KOPT-K1 (cell line): ENCODE data around the gene ZNF234.
"Not testable (repeated sequence)": the region's sequence is repeated elsewhere in the genome, so short reads cannot be mapped to it uniquely, and the experiment has no call there.

Experiments
- H3K27ac ChIP-seq: fragments of 200-600 bp; sonication (generic); 2 replicates; pipeline ENCODE4 v1.5.1; 2016; ENCODE audit warnings: antibody characterized with exemption, mild to moderate bottlenecking, low read depth, low read length; ENCODE audit not compliant: poor library complexity, severe bottlenecking
- H3K36me3 ChIP-seq: fragments of 200-600 bp; sonication (generic); 2 replicates; pipeline ENCODE4 v1.5.1; 2017; ENCODE audit warnings: antibody characterized with exemption, mild to moderate bottlenecking, low read length, moderate library complexity; ENCODE audit not compliant: insufficient read depth
- H3K9me3 ChIP-seq: fragments of 200-600 bp; sonication (generic); 2 replicates; pipeline ENCODE4 v1.5.1; 2017; ENCODE audit warnings: antibody characterized with exemption, low read length, mild to moderate bottlenecking; ENCODE audit not compliant: insufficient read depth, poor library complexity, severe bottlenecking

ZNF234 gene

DNA sequence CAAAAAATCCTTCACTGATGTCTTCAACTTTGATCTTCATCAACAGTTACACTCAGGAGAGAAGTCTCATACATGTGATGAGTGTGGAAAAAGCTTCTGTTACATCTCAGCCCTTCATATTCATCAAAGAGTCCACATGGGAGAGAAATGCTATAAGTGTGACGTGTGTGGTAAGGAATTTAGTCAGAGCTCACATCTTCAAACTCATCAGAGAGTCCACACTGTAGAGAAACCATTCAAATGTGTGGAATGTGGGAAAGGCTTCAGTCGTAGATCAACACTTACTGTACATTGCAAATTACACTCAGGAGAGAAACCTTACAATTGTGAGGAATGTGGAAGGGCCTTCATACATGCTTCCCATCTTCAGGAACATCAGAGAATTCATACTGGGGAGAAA, 15.1 kb downstream of the ZNF234 start:
- peaks cover 72% of the 10 kb centered on the region for H3K36me3 ChIP-seq
- H3K9me3 ChIP-seq, result peaks cover 56% of the 10 kb centered on the region
- H3K27ac ChIP-seq, result no peak overlapping the region

DNA sequence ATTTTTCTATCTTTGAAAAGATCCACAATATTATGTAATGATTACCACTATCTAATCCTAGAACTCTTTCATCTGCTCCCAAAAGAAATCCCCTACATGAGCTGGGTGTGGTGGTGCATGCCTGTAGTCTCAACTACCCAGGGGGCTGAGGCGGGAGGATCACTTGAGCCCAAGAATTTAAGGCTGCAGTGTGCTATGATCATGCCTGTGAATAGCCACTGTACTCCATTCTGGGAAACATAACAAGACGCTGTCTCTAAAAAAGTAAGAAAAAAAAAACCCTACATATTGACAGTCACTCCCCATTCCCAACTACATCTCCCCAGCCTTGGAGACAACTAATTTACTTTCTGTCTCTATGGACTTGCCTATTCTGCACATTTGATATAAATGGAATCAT, 22.4 kb downstream of the ZNF234 start:
- no peak overlapping the region for H3K27ac ChIP-seq
- H3K9me3 ChIP-seq, result peaks cover 6% of the 10 kb centered on the region
- peaks cover 25% of the 10 kb centered on the region for H3K36me3 ChIP-seq

DNA sequence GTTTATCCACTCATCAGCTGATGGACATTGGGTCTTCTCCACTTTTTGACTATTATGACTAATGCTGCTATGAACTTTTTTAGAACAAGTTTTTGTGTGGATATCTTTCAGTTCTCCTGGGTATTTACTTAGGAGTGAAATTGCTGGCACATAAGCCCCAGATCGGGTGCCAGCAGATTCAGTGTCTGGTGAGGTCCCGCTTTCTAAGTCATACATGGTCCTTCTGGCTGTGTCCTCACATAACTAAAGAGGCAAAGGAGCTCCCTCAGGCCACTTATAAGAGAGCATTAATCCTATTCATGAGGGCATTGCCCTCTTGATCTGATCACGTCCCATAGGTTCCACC, 22.9 kb downstream of the ZNF234 start:
- peaks cover 29% of the 10 kb centered on the region for H3K36me3 ChIP-seq
- H3K27ac ChIP-seq, result peak overlapping the region; percentile 75
- H3K9me3 ChIP-seq, result peaks cover 1% of the 10 kb centered on the region

DNA sequence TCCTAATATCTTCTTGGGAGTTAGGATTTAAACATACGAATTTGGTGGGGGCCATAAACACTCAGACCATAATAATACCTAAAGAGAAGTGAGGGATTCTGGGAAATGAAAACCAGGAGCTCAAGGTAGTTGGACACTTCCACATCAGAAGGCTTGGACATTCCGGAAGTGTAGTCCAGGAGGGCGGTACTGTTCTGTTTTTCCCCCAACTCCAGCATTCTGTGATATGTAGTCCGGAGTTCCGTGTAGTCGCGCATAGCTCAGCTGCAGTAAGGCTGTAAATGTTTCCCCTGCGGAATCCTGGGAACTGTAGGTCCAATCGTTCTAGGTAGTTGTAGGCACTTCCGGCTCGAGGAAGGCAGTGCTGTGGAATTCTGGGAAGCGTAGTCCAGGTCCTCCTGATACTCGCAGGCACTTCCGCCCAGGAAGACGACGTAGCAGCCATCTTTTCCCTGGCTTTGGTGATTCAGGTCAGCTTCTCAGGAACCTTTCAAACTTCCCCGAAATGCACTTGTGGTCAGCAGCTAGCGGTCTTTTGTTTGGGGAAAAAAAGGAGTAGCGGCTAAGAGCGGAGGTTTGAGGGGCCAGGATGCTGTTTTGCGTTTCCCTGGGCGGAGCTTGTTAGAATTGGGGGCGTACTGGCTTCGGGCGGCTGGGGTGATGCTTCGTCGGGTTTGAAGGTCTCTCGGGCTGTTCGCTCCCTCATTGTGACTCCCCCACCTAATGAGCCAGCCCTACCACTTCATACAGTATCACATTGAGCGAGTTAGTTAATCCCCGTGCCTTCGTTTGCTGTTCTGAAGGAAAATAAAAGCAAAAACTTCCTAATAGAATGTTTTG, 23.5 kb downstream of the ZNF234 start, which contains the start of gene ZNF226:
ZNF226 (plus strand) TSS at position 428 of the 840 bp plus-strand sequence. CDS start 4,981 bp downstream, outside the sequence.
- H3K36me3 ChIP-seq, result peaks cover 35% of the 10 kb centered on the region
- peak within 1 kb of the TSS; percentile 75 for H3K27ac ChIP-seq
- H3K9me3 ChIP-seq, result no peaks in the 10 kb centered on the region

DNA sequence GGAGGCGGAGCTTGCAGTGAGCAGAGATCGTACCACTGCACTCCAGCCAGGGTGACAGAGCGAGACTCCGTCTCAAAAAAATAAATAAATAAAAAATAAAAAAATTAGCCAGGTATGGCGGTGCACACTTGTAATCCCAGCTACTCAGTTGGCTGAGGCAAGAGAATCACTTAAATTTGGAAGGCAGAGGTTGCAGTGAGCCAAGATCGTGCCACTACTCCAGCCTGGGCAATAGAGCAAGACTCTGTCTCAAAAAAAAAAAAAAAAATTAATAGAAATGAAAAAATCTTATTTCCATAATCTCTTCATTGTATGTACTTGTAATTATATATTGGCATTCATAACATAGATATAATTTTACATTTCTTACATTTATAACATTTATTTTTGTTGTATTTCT, 29.3 kb downstream of the ZNF234 start:
- Histone ChIP-seq H3K9me3 (peaks cover 40% of the 10 kb centered on the region), H3K36me3 (peaks cover 87% of the 10 kb centered on the region)

DNA sequence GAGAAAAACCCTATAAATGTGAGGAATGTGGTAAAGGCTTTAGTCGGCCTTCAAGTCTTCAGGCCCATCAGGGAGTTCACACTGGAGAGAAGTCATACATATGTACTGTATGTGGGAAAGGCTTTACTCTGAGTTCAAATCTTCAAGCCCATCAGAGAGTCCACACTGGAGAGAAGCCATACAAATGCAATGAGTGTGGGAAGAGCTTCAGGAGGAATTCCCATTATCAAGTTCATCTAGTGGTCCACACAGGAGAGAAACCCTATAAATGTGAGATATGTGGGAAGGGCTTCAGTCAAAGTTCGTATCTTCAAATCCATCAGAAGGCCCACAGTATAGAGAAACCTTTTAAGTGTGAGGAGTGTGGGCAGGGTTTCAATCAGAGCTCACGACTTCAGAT, 35.2 kb downstream of the ZNF234 start:
- Histone ChIP-seq H3K27ac (no peak overlapping the region), H3K36me3 (peaks cover 62% of the 10 kb centered on the region), H3K9me3 (peaks cover 73% of the 10 kb centered on the region)

More for the DNA sequence above, 29.3 kb downstream of the ZNF234 start:
- not testable (repeated sequence) for H3K27ac ChIP-seq

DNA sequence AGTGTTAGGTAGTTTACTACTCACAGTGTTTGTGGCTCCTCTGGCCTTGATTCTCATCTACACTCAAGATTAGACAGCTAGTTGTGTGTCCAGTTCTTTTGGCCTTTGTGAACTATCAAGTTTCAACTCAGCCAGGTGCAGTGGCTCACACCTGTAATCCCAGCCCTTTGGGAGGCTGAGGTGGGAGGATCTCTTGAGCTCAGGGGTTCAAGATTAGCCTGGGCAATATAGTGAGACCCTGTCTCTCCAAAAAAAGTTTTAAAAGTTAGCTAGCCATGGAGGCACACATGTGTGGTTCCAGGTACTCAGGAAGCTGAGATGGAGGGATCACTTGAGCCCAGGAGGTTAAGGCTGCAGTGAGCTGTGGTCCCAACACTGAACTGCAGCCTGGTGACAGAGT, 39.6 kb downstream of the ZNF234 start:
- Histone ChIP-seq H3K36me3 (peaks cover 18% of the 10 kb centered on the region), H3K27ac (no peak overlapping the region), H3K9me3 (peaks cover 36% of the 10 kb centered on the region)

DNA sequence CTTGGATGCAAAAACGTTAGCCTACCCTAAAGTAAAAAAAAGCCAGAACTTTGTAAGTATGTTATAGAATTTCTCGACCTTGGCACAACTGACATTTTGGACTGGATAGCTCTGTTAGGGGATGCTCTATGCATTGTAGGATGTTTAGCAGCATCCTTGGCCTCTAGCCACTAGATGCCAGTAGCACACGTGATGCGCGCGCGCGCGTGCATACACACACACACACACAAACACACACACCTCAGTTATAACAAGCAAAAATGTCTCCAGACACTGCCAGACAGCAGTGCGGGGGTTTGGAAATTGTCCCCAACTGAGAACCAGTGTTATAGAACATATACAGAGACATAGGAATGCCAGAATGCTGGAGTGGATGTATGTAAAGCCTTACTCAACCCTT, 40.8 kb downstream of the ZNF234 start:
- Histone ChIP-seq H3K27ac (no peak overlapping the region), H3K9me3 (peaks cover 24% of the 10 kb centered on the region), H3K36me3 (peaks cover 6% of the 10 kb centered on the region)

DNA sequence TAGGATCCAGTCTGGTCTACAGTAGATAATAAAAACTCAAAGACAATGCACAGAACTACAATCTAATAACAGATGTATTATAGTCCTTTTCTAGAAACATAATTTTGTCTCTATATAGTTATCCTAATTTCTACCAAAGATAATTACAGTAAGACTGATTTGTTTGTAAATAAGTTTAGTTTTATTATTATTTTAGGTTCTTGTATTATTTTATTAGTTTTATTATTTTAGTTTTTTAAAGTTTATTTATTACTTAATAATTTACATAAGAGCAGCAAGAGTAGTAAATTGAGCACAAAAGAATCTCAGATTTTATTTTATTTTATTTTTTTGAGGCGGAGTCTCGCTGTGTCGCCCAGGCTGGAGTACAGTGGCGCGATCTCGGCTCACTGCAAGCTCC, 48.7 kb downstream of the ZNF234 start:
- H3K27ac ChIP-seq, result no peak overlapping the region
- H3K36me3 ChIP-seq, result no peaks in the 10 kb centered on the region
- H3K9me3 ChIP-seq, result no peaks in the 10 kb centered on the region

DNA sequence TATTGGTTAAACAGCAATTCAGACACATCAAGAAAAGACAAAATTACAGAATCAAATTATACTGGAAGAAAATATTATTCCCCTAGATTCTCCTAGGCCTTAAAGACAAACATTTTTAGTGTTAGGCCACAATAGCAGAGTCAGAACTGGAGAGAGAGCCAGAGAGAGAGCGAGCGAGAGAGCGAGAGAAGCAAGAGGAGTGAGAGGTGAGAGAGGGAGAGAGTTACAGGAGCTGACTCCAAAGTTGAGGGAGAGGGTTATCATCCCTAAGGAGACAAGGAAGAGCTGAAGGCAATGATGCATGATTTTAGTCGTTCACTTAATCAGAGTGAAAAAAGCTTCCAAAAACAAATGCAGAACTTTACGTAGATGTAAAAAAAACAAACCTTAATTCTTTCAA, 50.8 kb downstream of the ZNF234 start:
- H3K9me3 ChIP-seq, result no peaks in the 10 kb centered on the region
- H3K27ac ChIP-seq, result no peak overlapping the region
- no peaks in the 10 kb centered on the region for H3K36me3 ChIP-seq

DNA sequence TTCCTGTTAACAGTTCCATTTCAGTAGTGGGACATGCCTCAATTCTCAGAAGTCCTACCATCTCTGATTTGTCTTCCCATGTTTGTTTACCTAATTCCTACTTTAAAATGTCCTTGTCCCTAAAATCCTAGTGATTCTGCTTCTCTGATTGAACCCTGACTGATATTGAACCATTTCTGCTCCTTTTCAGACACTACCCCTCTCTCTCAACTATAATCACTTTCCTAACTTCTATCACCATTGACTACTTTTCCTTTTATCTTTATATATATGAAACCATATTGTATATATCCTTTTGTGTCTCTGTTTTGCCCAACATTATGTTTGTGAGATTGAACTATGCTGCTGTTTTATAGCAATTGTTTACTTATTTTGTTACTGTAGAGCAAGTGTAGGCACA, 55.4 kb downstream of the ZNF234 start:
- Histone ChIP-seq H3K9me3 (no peaks in the 10 kb centered on the region), H3K27ac (no peak overlapping the region), H3K36me3 (no peaks in the 10 kb centered on the region)

DNA sequence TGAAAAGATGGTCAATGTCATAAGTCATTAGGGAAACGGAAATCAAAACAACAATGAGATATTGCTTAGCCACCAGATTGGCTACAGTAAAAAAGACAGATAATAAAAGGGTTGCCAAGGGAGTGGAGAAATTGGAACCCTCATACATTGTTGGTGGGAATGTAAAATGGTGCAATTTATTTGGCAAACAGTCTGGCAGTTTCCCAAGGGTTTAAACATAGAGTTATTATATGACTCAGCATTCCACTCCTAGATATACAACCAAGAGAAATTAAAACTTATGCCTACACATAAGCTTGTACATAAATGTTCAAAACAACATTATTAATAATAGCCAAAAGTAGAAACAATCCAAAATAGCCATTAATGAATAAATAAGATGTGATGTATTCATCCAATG, 61.1 kb downstream of the ZNF234 start:
- Histone ChIP-seq H3K36me3 (no peaks in the 10 kb centered on the region), H3K27ac (no peak overlapping the region), H3K9me3 (peaks cover 15% of the 10 kb centered on the region)

DNA sequence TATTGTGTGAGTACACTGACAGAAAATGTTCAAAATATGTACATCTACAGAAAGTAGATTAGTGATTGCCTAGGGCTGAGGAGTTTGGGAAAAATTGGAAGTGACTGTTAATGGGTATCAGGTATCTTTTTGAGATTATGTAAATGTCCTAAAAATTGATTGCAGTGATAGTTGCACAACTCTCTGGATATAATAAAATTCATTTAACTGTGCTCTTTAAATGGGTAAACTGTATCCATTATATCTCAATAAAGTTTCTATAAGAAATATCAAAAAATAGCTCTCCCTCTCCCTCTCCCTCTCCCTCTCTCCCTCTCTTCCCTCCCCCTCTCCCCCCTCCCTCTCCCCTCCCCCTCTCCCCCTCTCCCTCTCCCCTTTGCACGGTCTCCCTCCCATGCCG, 61.6 kb downstream of the ZNF234 start:
- Histone ChIP-seq H3K27ac (no peak overlapping the region), H3K9me3 (peaks cover 15% of the 10 kb centered on the region), H3K36me3 (no peaks in the 10 kb centered on the region)

DNA sequence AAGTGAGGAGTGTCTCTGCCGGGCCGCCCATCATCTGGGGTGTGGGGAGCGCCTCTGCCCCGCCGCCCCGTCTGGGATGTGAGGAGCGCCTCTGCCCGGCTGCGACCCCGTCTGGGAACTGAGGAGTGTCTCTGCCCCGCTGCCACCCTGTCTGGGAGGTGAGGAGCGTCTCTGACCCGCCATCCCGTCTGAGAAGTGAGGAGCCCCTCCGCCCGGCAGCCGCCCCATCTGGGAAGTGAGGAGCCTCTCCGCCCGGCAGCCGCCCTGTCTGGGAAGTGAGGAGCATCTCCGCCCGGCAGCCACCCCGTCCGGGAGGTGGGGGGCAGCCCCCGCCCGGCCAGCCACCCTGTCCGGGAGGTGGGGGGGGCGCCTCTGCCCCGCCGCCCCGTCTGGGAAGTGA, 62.5 kb downstream of the ZNF234 start:
- not testable (repeated sequence) for H3K27ac ChIP-seq, H3K36me3 ChIP-seq
- H3K9me3 ChIP-seq, result peaks cover 15% of the 10 kb centered on the region

DNA sequence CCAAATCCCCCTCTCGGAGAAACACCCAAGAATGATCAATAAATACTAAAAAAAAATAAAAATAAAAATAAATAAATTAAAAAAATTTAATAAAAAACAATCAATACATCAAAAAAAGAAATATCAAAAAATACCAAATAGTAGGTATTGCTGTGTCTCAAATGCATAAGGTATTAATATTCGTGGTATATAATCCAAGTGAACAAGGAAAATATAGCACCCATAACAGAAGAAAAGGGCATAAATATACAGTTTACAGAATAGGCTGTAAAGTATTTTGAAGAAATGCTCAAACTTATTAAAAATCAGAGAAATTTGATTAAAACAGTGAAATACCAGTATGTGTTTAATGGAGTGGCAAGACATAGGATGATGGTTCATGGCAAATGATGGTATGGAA, 63.4 kb downstream of the ZNF234 start:
- peaks cover 15% of the 10 kb centered on the region for H3K9me3 ChIP-seq
- H3K27ac ChIP-seq, result no peak overlapping the region
- H3K36me3 ChIP-seq, result no peaks in the 10 kb centered on the region

DNA sequence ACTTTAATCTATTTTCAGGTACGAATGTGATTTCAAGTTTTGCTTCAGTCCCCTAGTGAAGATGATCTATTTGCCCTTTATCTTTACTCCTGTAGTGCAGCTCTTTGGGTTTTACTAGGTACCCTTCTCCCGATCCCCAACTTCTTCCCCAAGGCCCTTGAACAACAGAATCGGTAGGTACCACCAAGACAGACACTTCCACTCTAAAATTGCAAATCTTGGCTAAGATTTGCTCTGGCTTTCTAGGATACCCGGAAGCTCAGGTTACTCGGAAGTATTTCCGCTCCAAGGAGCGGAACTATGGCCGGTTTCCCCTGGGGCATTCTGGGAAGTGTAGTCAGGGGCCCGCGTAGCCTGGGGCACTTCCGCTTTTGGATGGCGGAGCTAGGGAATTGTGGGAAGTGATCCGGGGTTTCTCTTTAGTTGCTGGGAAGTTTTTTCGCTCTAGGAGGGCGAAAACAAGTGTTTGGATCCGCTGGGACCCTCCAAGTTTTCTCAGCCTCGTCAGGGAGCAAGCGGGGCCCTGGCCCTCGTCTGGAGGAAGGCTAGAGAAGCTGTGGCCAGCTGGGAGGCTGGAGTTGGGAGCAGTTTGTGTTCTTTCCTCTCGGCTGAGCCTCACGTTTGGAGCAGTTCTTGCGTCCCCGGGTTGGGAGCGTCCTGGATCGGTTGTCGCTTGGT, 65.9 kb downstream of the ZNF234 start:
- no peaks in the 10 kb centered on the region for H3K36me3 ChIP-seq

More for the DNA sequence above, 65.9 kb downstream of the ZNF234 start:
- H3K9me3 ChIP-seq, result peaks cover 15% of the 10 kb centered on the region
- H3K27ac ChIP-seq, result peak overlapping the region; percentile 75
